Measurements from ENCODE around the gene ADAM8.
"Not testable (repeated sequence)": the region's sequence is repeated elsewhere in the genome, so short reads cannot be mapped to it uniquely, and the experiment has no call there.

The ADAM8 gene

GRCh38 chr10:133237241-133237587 lies 39.5 kb downstream of the ADAM8 start:
- peak overlapping the region; percentile 60 for H3K4me3 ChIP-seq (ENCODE audit: low read depth, low read length)
- H3K9ac ChIP-seq (ENCODE audit: low read depth, low read length): no peak overlapping the region
- peaks cover 48% of the 10 kb centered on the region for H3K27me3 ChIP-seq (ENCODE audit: control insufficient read depth, insufficient read depth, low read length)

DNA sequence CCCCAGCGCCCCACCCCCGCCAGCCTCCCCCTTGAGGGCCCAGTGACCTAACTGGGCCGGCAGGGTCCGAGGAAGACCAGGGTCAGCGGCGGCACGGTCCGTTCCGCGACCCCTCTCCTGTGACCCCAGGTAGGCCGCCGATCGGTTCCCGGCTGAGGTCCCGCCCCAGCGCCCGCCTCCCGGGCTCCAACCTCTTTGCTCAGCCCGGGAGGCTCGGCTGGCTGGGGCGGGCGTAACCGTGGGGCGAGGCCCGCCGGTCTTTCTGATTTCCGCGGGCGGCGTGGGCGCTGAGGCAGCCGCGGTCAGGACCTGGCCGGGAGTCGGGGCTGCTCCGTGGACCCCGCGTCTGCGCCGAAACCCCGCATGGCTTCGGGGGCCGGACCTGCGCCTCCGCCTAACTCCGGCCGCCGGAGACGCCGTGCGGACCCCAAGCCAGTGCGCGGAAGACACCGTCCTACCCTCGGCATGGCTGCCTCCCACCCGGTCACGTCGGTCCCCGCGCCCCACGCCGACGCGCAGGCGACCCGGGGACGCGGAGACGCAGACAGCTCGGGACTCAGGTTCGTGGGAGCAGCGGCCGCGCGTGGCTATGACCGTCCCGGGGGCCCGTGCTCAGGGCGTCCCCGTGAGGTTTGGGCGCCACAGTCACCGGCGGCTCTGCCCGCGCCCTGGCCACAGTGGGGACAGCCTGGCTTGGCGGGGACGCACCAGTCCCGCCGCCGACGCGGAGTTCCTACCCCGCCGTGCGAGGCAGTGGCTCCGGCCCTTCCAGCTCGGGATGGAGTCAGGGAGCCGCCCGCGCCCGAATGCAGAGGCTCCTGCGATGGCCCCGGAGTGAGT lies 40.0 kb downstream of the ADAM8 start:
- Histone ChIP-seq H3K36me3 (ENCODE audit: control insufficient read depth, insufficient read depth, low read length) (no peaks in the 10 kb centered on the region), H3K4me3 (ENCODE audit: low read depth, low read length) (peak overlapping the region; percentile 60), H3K9me3 (ENCODE audit: control insufficient read depth, insufficient read depth, low read length) (no peaks in the 10 kb centered on the region), H3K27ac (ENCODE audit: low read depth, low read length) (no peak overlapping the region), H3K27me3 (ENCODE audit: control insufficient read depth, insufficient read depth, low read length) (peaks cover 51% of the 10 kb centered on the region), H3K4me1 (ENCODE audit: control insufficient read depth, insufficient read depth, low read length) (peaks cover 17% of the 10 kb centered on the region), H3K9ac (ENCODE audit: low read depth, low read length) (no peak overlapping the region)

More at GRCh38 chr10:133237241-133237587, 39.5 kb downstream of the ADAM8 start:
- peaks cover 11% of the 10 kb centered on the region for H3K4me1 ChIP-seq (ENCODE audit: control insufficient read depth, insufficient read depth, low read length)
- no peaks in the 10 kb centered on the region for H3K36me3 ChIP-seq (ENCODE audit: control insufficient read depth, insufficient read depth, low read length)
- no peak overlapping the region for H3K27ac ChIP-seq (ENCODE audit: low read depth, low read length)
- no peaks in the 10 kb centered on the region for H3K9me3 ChIP-seq (ENCODE audit: control insufficient read depth, insufficient read depth, low read length)

DNA sequence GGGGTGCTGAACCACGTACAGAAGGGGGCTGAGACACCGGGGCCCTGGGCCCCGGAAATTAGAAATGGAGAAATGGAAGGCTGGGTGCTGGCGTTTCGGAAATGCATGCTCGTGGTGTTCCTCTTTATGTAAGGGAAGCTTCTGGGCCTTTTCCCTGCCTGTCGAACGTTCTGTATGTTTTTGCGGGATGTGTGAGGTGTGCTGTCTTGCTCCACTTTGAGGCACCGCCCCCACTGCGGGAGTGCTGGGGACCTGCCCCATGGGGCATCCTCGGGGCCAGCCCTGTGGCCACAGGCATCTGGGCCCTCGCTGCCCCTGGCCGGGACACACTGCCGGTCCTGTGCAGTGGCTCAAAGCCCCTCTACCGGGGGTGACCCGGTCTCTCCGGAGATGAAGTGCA lies 40.7 kb downstream of the ADAM8 start:
- no peak overlapping the region for H3K27ac ChIP-seq (ENCODE audit: low read depth, low read length)
- no peaks in the 10 kb centered on the region for H3K9me3 ChIP-seq (ENCODE audit: control insufficient read depth, insufficient read depth, low read length)
- H3K9ac ChIP-seq (ENCODE audit: low read depth, low read length): no peak overlapping the region
- peak overlapping the region; percentile 60; the same call in 1 of the 2 replicates for H3K4me3 ChIP-seq (ENCODE audit: low read depth, low read length)
- peaks cover 58% of the 10 kb centered on the region for H3K27me3 ChIP-seq (ENCODE audit: control insufficient read depth, insufficient read depth, low read length)
- H3K36me3 ChIP-seq (ENCODE audit: control insufficient read depth, insufficient read depth, low read length): no peaks in the 10 kb centered on the region
- peaks cover 17% of the 10 kb centered on the region for H3K4me1 ChIP-seq (ENCODE audit: control insufficient read depth, insufficient read depth, low read length)

- Histone ChIP-seq H3K9me3 (ENCODE audit: control insufficient read depth, insufficient read depth, low read length) (no peaks in the 10 kb centered on the region), H3K36me3 (ENCODE audit: control insufficient read depth, insufficient read depth, low read length) (no peaks in the 10 kb centered on the region), H3K4me3 (ENCODE audit: low read depth, low read length) (peak overlapping the region; percentile 5; the same call in 1 of the 2 replicates), H3K9ac (ENCODE audit: low read depth, low read length) (no peak overlapping the region), H3K27me3 (ENCODE audit: control insufficient read depth, insufficient read depth, low read length) (peaks cover 62% of the 10 kb centered on the region), H3K27ac (ENCODE audit: low read depth, low read length) (no peak overlapping the region), H3K4me1 (ENCODE audit: control insufficient read depth, insufficient read depth, low read length) (peaks cover 17% of the 10 kb centered on the region)
Observed at GRCh38 chr10:133235265-133235855, 41.3 kb downstream of the ADAM8 start.

DNA sequence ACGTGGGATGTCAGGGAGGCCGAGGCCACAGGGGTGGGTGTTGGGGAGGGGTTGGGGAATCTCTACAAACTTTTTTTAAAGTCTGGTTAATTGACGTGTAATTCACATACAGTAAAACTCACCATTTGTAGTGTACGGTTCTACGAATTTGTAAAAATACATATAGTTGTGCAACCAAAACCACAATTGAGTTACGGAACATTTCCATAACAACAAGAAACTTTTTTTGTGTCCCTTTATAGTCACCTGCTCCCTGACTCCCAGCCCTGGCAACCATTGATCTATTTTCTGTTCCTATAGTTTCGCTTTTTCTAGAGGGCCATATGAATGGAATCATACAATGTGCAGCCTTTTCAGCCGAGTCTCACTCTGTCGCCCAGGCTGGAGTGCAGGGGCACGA lies 41.9 kb downstream of the ADAM8 start:
- not testable (repeated sequence) for H3K36me3 ChIP-seq (ENCODE audit: control insufficient read depth, insufficient read depth, low read length); H3K9ac ChIP-seq (ENCODE audit: low read depth, low read length); H3K27ac ChIP-seq (ENCODE audit: low read depth, low read length); H3K4me3 ChIP-seq (ENCODE audit: low read depth, low read length); H3K9me3 ChIP-seq (ENCODE audit: control insufficient read depth, insufficient read depth, low read length)
- peaks cover 17% of the 10 kb centered on the region for H3K4me1 ChIP-seq (ENCODE audit: control insufficient read depth, insufficient read depth, low read length)
- peaks cover 64% of the 10 kb centered on the region for H3K27me3 ChIP-seq (ENCODE audit: control insufficient read depth, insufficient read depth, low read length)

- peaks cover 8% of the 10 kb centered on the region; the same call in 1 of the 2 replicates for H3K4me1 ChIP-seq (ENCODE audit: control insufficient read depth, insufficient read depth, low read length)
- H3K27me3 ChIP-seq (ENCODE audit: control insufficient read depth, insufficient read depth, low read length): peaks cover 55% of the 10 kb centered on the region
- no peaks in the 10 kb centered on the region for H3K36me3 ChIP-seq (ENCODE audit: control insufficient read depth, insufficient read depth, low read length)
- no peak overlapping the region for H3K9ac ChIP-seq (ENCODE audit: low read depth, low read length)
- H3K9me3 ChIP-seq (ENCODE audit: control insufficient read depth, insufficient read depth, low read length): no peaks in the 10 kb centered on the region
- peak overlapping the region; percentile 1; the same call in 1 of the 2 replicates for H3K4me3 ChIP-seq (ENCODE audit: low read depth, low read length)
- peak overlapping the region; percentile 49 for H3K27ac ChIP-seq (ENCODE audit: low read depth, low read length)
Observed at GRCh38 chr10:133231946-133232574, 44.6 kb downstream of the ADAM8 start.

- peak overlapping the region; percentile 1; the same call in 1 of the 2 replicates for H3K4me3 ChIP-seq (ENCODE audit: low read depth, low read length)
- no peaks in the 10 kb centered on the region for H3K9me3 ChIP-seq (ENCODE audit: control insufficient read depth, insufficient read depth, low read length)
- no peak overlapping the region for H3K9ac ChIP-seq (ENCODE audit: low read depth, low read length)
- H3K27ac ChIP-seq (ENCODE audit: low read depth, low read length): no peak overlapping the region
- peaks cover 8% of the 10 kb centered on the region; the same call in 1 of the 2 replicates for H3K4me1 ChIP-seq (ENCODE audit: control insufficient read depth, insufficient read depth, low read length)
- no peaks in the 10 kb centered on the region for H3K36me3 ChIP-seq (ENCODE audit: control insufficient read depth, insufficient read depth, low read length)
- peaks cover 48% of the 10 kb centered on the region for H3K27me3 ChIP-seq (ENCODE audit: control insufficient read depth, insufficient read depth, low read length)
Observed at GRCh38 chr10:133231244-133231945, 45.3 kb downstream of the ADAM8 start.

DNA sequence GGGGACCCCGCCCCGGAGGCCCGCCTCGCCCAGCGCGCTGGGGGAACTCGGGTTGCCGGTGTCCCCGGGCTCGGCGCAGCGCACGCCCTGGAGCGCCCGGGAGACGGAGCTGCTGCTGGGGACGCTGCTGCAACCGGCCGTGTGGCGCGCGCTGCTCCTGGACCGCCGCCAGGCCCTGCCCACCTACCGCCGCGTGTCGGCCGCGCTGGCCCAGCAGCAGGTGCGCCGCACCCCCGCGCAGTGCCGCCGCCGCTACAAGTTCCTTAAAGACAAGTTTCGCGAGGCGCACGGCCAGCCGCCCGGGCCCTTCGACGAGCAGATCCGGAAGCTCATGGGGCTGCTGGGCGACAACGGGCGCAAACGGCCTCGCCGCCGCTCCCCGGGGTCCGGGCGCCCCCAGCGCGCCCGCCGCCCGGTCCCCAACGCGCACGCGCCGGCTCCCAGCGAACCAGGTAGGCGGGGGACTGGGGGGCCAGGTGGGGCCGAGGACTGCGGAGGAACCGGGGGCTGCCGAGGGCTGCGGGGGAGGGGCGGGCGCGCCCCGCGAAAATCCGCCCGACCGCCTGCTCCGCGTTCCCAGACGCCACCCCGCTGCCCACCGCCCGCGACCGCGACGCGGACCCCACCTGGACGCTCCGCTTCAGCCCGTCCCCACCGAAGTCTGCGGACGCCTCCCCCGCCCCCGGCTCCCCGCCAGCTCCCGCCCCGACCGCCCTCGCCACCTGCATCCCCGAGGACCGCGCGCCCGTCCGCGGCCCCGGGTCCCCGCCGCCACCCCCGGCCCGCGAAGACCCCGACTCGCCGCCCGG lies 46.1 kb downstream of the ADAM8 start:
- no peak overlapping the region for H3K27ac ChIP-seq (ENCODE audit: low read depth, low read length)
- H3K4me3 ChIP-seq (ENCODE audit: low read depth, low read length): peak overlapping the region; percentile 55; the same call in 1 of the 2 replicates
- H3K9ac ChIP-seq (ENCODE audit: low read depth, low read length): no peak overlapping the region
- H3K4me1 ChIP-seq (ENCODE audit: control insufficient read depth, insufficient read depth, low read length): peaks cover 11% of the 10 kb centered on the region; the same call in 1 of the 2 replicates
- H3K9me3 ChIP-seq (ENCODE audit: control insufficient read depth, insufficient read depth, low read length): no peaks in the 10 kb centered on the region
- peaks cover 40% of the 10 kb centered on the region for H3K27me3 ChIP-seq (ENCODE audit: control insufficient read depth, insufficient read depth, low read length)
- no peaks in the 10 kb centered on the region for H3K36me3 ChIP-seq (ENCODE audit: control insufficient read depth, insufficient read depth, low read length)

GRCh38 chr10:133230044-133230361 lies 46.7 kb downstream of the ADAM8 start, which contains the start of gene UTF1:
TSS of gene UTF1 (plus strand) at chr10:133230217. CDS start at chr10:133230289, 72 bp downstream.
- peaks cover 11% of the 10 kb centered on the region; the same call in 1 of the 2 replicates for H3K4me1 ChIP-seq (ENCODE audit: control insufficient read depth, insufficient read depth, low read length)
- H3K9ac ChIP-seq (ENCODE audit: low read depth, low read length): no peak within 1 kb of the TSS
- H3K4me3 ChIP-seq (ENCODE audit: low read depth, low read length): peak within 1 kb of the TSS; percentile 55
- H3K27me3 ChIP-seq (ENCODE audit: control insufficient read depth, insufficient read depth, low read length): peaks cover 34% of the 10 kb centered on the region
- H3K36me3 ChIP-seq (ENCODE audit: control insufficient read depth, insufficient read depth, low read length): no peaks in the 10 kb centered on the region
- no peak within 1 kb of the TSS for H3K27ac ChIP-seq (ENCODE audit: low read depth, low read length)
- no peaks in the 10 kb centered on the region for H3K9me3 ChIP-seq (ENCODE audit: control insufficient read depth, insufficient read depth, low read length)

All from HUES48 (cell line).